Kasumi-1 (cell line): Measurements from ENCODE around the gene UBR4.

Experiments
- DNase-seq, 2 experiments: peaks; one replicate each; lab custom pipeline; 2025; lab: John Stamatoyannopoulos, UW

The UBR4 gene

DNA sequence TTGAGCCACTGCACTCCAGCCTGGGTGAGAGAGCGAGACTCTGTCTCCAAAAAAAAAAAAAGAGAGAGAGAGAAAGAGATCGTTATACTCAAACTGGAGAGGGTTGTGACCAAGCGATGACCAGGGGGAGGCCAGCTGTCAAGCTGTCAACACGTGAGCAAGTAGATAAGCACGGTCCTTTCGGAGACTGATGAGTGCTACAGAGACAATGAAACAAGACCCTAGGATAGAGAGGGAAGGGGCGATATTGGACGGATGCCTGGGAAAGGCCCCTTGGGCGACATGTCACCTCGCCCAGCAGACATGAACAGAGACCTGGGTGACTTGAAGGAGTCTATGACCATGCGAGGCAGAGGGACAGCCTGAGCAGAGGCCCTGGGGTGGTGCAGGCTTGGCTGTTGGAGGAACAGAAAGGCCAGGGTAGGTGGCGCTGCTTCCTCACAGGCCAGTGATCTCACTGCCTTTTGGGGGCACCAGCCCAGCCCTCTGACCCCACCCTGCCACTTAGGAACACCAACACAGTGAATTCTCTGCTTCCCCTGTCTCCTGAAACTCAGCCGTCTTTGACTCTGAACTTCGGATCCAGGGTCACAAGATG lies 152.8 kb downstream of the UBR4 start:
- no peak for DNase-seq

DNA sequence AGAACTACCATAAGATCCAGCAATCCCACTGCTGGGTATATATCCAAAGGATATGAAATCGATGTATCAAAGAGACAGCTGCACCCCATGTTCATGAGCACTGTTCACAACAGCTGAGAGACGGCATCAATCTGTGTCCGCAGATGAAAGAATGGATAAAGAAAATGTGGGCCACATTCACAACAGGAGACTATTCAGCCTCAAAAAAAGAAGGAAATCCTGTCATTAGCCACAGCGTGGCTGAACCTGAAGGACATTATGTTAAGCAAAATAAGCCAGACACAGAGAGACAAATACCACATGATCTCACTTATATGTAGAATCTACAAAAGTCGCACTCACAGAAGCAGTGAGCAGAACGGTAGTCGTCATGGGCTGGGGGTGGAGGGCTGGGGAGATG lies 154.4 kb downstream of the UBR4 start:
- DNase-seq, result no peak

DNA sequence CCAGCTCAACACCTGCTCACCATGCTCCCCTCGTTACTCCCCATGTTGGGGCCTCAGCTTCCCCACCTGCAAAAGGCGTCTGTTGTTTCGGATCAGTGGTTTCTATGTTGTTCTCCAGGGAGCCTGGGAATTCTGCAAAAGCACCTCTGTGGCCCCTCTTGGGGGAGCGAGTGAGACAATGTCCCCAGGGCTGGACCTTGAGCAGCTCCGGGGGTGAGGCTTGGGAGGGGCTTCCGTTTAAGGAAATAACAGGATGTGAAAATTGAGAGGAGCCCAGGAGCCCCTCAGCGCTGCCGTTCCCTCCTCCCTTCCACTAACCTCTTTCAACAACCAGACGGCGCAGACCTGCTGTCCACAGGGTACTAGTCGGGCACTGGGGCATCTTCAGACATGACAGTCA lies 155.1 kb downstream of the UBR4 start:
- DNase-seq, result no peak

DNA sequence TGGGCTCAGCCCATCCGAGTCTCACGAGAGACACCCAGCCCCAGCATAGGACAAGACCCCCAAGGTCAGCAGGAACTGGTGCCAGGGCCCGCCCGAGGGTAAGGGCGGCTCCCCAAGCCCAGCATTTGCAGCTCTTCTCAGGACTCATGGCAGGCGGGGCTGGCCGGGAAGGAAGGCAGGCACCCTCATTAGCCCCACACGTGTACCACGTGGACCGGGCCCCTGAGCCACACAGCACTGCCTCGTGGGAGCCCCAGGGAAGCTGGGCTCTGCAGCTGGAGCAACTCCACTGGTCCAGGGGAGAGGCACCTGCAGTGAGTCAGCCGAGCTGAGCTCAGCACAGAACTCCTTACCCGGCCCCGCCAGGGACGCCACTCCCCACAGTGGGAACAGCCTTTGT lies 155.8 kb downstream of the UBR4 start:
- DNase-seq, result no peak

DNA sequence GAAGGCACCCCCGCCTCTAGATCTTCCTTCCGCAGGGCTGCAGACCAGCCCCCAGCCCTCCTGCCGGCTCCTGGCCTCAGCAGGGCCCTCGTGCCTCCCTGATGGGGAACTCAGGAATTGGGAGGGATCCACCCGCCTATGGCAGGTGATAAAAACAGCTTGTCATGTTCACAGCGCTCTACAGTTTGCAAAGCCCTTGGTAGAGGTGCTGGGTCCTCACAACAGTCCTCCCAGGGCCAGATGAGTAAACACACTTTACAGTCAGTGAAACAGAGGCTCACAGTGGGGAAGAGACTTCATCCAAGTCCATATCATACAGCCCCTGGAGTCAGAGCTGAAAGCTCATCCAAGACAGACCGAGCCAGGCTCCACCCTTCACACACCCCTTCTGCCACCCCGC lies 156.6 kb downstream of the UBR4 start:
- DNase-seq, result no peak

DNA sequence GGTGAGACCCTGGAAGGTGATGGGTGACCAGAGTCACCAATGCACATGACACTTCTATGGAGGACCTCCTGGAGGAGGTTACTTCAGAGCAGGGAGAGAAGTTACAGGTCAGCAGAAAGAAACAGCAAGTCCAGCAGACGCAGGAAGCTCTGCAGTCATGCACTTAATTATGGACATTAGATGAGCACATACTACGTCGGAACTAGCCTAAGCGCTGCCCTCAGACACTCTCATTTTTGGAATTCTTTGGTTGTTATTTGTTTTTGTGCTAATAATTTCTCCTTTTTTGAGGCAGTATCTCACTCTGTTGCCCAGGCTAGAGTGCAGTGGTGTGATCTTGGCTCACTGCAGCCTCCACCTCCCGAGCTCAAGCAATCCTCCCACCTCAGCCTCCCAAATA lies 160.3 kb downstream of the UBR4 start:
- DNase-seq, result no peak

DNA sequence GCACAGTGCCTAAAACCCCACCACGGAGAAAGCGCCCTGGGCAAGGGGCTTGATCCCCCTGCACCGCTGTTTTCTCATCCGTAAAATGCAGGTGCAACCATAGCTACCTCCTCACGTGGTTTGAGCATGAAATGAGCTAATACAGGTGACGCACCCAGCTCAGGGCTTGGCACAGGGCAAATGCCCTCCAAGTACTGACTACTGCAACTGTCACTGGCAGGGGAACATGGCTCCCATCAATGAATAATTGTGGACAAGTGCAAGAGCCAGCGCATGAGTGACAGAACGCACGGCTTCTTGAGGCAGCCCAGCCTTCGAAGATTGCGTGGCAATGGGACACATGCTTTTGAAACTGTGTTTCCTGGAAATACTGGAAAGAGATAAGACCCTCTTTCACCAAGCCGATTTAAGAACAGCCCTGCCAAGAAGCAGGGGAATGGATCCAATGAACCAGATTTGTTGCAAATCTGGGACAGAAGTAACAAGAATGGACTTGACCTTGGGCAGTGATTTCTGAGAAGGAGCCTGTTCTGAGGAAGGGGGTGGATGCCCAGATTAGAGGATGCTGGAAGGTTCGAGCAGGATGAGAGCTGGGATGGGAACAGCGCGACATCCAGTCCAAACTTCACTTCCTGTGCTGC lies 160.8 kb downstream of the UBR4 start:
- no peak for DNase-seq

DNA sequence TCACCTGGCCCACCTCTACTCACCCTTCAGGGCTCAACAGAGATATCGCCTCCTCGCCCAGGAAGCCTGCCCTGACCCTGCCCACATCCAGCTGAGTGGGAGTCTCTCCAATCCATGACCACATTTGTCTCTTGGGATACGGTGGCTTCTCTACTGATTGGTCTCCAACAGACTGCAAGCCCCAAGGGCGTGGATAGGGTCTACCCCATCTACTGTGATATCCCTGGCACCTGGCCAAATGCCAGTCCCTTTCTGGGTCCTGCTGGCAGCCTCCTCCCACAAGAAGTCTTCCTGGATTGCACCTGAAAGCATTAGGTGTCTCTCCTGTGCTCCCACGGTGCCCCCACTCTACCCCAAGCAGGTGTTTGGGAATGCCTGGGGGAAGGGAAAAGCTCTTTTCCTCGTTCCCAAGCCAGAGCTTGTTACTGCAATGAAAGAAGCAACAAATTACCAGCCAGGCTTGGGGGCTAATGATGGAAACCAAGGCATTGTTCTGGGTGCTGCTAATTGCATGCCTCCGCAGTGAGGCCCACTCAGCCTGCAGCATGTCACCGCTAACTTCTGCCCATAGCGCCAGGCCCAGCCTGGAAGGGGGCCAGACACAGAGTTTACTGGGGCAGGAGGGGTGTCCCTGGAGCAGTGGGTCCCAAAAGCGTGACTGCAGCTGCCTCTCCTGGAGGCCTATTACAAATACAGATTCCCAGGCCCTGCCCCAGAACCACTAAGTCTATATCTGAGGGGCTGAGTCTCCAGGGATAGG lies 162.9 kb downstream of the UBR4 start:
- no peak for DNase-seq

DNA sequence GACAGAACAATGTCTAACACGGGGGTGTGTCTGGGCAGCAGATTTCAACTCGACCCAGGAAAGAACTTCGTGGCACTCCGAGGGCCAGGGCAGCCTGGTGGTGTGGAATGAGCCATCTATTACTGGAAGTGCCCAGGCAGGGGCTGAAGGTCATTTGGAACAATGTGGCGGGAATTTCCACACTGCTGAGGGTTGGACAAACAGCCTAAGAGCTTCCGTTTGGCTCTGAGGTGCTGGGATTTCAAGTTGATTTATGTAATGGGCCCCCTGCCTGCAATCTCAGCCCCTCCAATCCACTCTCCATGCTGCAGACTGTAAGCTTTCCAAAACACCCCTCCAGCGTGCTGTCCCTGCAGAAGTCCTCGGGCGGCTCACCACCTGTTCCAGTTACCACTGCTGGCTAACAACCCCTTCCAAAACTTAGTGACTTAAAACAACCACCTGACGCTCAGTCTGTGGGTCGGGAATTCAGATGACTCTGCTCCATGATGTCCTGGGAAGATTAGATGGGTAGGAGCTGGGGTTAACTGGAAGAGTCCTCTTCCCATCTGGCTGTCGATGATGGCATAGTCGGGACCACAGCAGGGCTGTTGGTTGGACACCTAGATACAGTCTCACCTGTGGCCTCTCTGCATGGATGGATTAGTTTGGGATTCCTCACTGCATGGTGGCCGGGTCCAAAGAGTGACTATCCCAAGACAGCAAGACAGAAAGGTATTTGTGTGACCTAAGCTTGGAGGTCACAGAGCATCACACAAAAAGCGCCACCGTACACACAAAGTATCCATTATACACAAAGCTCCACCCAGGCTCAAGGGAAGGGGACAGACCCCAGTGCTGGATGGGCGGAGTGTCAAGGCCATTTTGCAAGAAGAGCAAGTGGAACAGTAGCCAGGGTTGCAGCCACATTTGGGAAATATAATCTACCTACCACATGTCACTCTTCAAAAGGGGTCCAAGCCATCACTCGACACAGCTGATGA lies 163.9 kb downstream of the UBR4 start:
- DNase-seq, result no peak

DNA sequence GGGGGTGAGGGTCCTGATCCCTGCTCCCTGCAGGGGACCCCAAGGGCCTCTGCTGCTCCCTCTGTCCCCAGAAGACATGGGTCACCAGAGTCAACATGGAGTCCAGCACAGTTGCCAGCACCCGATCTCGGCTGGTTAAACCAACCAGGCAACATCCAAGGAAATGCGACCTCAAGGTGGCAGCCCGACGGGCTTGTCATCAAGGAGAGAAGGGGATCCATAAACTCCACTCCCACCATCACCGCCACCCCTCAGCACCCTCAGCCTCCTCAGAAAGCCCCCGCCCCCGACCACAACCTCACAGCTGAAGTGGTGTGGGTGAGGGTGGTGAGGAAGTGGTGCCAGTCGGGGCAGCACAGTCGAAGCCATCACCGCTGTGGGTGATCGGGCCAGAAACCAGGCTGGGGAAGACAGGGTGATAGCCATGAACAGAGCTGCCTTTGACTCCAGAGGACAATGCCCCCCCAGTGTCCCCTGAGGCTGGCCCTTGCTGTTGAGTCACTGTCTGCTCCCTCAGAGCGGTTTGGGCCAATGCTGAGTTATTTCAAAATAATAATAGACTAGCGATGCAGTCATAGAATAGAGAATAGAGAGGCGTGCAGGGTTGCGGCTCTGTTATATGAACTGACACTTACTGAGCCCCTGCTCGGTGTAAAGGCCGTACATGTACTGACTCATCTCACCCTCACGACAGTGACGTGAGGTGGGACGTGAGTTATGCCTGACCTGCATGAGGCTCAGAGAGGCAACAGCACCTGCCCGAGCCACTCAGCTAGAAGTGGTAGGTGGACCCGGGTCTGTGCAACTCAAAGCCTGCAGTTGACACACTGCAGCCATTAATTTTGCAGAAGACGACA lies 164.9 kb downstream of the UBR4 start:
- no peak for DNase-seq

DNA sequence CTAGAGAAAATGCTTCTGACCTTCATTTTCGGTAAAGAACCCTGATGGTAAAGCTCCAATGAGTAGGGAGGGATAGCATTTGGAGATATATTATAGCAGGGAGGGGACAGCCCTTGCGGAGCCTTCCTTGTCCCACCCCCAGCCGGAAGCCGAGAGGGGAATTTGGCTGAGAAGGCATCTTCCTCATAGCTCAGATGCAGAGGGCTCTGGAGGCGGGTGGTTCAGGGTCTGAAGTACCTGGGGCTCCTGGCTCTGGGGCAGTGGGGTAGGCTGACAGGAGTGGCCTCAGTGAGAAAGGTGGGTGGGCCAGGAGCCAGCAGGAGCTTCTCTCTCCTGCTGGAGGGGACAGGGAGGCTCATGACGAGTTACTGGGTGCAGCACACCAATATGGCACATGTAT lies 165.6 kb downstream of the UBR4 start:
- DNase-seq, result no peak

DNA sequence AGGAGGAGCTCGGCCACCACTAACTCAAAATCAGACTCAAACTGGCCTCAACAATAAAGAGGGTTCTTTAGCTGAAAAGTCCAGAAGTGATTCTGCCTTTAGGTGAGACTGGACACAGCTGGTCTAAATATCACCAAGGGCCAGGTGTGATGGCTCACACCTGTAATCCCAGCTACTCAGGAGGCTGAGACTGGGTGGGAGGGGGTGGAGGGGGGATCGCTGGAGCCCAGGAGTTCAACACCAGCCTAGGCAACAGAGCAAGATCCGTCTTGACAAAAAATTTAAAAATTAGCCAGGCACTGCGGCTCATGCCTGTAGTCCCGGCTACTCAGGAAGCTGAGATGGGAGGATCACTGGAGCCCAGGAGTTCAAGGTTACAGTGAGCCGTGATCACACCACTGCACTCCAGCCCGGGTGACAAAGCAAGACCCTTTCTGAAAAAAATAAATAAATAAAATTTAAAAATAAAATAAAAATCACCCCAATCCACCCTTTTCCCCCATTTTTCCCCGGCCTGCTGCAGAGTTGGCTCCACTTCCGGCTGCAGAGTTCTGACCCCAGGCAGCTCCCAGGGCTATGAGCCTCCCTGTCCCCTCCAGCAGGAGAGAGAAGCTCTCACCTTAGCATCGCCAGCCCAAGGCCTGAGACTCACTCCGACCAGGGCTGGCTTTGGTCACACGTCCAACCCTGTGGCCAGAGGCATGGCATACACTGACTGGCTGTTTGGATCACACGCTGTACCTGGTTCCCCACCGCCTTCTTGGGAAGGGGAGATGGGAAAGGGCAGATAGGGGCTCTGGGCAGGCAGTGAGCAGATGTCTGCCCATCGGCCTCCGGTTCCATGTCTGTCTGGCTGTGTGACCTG lies 166.3 kb downstream of the UBR4 start:
- DNase-seq, result no peak

DNA sequence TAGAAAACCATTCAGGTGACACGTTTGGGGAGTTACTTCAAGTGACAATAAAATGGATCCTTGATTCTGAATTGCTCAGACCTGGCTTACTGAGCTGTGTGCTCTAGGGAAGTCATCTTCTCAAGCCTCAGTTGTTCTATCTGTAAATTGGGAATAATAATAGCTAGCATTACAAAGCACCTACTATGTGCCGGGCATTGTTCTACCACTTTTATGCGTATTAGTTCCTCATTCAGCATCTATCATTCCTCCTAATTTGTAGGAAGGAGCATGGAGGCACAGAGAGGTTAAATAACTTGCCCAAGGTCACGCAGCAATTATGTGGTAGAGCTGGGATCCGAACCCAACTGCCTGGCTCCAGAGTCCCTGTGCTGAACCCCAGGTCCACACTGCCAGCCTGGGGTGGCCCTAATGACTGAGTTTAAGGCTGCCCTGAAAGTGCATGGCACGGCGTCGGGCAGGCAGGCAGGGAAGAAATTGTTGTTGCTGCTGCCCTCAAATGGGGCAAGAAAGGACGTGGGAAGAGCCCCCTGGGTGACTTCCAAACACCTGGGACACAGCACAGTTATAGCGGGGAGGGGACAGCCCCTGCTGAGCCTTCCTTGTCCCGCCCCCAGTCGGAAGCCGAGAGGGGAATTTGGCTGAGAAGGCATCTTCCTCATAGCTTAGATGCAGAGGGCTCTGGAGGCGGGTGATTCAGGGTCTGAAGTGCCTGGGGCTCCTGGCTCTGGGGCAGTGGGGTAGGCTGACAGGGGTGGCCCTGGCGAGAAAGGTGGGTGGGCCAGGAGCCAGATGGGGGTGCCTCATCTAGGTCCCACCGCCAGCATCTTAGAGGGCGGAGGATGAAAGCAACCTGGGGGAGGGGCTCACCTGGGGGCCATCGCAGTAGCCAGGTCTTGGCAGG lies 167.1 kb downstream of the UBR4 start:
- no peak for DNase-seq

DNA sequence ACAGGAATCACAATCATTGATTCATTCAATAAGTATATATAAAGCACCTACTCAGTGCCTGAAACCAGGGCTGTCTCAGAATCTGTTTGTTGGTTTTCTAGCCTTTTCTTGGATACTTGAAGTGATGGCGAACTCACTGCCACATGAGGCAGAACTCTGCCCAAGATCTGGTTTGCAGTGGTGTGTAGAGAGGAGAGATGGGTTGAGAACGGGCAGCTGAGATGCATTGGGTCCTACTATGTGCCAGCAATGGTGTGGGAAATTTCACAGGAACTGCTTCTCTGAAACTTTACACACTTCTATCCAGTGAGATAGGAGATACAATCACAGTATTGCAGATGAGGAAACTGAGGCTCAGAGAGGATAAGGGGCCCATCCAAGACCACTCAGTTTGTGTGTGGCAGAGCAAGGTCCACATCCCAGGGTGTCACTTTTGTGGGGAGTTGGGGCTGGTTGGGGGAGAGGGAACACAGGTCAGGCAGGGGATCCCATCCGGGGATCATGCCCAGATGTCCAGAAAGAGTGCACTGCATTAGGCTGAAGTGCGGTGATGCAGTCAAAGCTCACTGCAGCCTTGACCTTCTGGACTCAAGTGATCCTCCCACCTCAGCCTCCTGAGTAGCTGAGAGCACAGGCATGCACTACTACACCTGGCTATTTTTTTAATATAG lies 169.9 kb downstream of the UBR4 start:
- DNase-seq, result no peak

DNA sequence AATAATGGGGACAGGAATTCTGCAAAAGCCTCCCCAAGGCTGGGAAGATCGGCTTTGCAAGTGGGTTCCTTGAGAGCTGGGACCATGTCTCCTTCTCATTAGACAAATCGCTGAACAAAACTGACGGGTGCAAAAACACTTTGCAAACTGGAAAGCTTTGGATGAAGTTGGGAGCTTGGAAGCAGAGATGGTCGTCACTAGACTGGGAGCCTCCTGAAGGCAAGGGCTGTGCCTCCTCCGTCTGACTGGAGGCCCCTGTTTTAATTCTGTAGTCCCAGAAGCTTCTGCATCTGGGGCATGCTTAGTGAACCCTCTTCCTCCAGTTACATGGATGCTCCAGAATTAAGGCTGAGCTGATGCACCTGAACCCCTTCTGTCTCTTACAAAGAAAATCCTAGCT lies 171.3 kb downstream of the UBR4 start:
- no peak for DNase-seq

DNA sequence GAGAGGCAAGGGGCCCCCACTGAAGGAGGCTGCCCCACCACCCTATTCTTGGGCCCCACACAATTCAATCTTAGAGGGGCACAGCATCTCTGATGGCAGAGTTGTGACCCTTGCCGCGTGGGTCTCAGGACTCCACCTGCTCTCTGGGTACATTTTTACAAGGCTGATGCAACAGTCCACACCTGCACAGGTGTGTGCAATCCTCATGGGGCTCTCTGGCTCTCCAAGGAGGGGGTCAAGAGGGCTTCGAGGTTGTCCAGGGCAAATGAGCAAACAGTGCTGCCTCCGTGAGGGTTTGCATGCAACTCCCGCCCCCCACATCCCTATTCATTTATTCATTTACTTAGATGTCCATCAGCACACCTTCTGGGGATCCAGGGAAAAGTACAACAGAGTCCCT lies 172.0 kb downstream of the UBR4 start:
- DNase-seq, result no peak

DNA sequence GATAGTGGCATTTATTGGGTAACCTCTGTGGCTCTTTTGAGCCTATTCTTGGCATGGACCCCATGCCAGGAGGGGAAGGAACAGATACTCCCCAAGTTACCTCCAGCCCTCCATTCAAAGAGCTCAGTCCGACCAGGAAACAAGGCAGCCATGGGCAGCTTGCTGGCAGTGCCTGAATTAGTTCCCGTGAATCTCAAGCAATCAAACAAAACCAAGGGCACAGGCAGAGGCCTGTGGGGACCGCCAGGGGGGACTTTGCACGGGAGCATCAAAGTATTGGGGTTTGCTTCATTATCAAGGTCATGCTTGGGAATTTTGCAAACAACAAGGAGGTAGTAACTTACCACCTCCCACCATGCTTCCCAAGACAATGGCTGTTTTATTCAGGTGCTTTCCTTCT lies 172.4 kb downstream of the UBR4 start:
- no peak for DNase-seq

DNA sequence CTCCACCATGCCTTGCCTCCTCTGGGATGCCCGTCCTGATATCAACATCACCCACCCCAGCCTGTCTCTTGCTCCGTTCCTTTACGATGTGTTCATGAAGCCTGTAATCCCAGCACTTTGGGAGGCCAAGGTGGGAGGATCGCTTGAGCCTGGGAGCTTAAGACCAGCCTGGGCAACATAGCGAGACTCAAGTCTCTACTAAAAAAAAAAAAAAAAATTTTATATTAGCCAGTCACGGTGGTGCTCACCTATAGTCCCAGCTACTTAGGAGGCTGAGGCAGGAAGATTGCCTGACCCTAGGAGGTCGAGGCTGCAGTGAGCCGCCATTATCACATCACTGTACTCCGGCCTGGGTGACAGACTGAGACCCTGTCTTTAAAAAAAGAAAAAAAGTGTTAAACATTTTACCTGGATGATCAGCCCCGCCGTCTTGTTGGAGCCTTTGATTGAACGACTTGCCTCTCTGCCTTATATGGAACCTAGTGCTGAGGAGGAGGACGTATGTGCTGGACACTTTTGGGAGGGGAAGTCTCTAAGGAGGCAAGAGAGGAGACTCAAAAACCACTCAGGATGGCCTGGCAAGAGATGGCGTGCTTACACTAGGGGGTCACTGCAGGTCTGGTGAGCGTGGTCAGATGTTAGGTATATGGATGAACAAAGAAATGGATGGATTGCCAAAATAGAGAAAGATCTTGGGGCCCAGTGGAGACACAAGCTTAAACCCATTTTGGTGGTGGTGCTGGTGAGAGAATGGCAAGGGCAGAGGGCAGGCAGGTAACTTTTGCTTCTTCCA lies 173.1 kb downstream of the UBR4 start:
- DNase-seq, result no peak
